Mesenchymal stem cell (in vitro differentiated cells and primary cell): ENCODE data around the gene MAP4K2.

Source experiments
- DNase-seq: peaks from one replicate; pipeline ENCODE4 v3.0.0-alpha.2; 2013
- H2AFZ ChIP-seq: one replicate; pipeline ENCODE4 v1.6.1; 2013; ENCODE audit warnings: low read depth, mild to moderate bottlenecking, control low read depth, inconsistent platforms, low read length, moderate library complexity
- H2AK5ac ChIP-seq: 2 replicates; pipeline ENCODE4 v1.6.1; 2013; ENCODE audit warnings: low read length, moderate library complexity, mild to moderate bottlenecking, inconsistent platforms; ENCODE audit not compliant: severe bottlenecking
- H2BK120ac ChIP-seq: one replicate; pipeline ENCODE4 v1.6.1; 2013; ENCODE audit warnings: low read depth, mild to moderate bottlenecking, inconsistent platforms, low read length, moderate library complexity
- H2BK12ac ChIP-seq, 2 experiments: one replicate each; pipeline ENCODE4 v1.6.1; 2013; ENCODE audit warnings: inconsistent platforms in 2 of 2, low read length in 2 of 2, mild to moderate bottlenecking in 2 of 2, moderate library complexity in 2 of 2, control low read depth in 1 of 2
- H2BK15ac ChIP-seq: one replicate; pipeline ENCODE4 v1.6.1; 2013; ENCODE audit warnings: mild to moderate bottlenecking, low read depth, inconsistent platforms; ENCODE audit not compliant: poor library complexity, severe bottlenecking
- H2BK5ac ChIP-seq: 2 replicates; pipeline ENCODE4 v1.6.1; 2013; ENCODE audit warnings: low read depth, mild to moderate bottlenecking, low read length, control low read depth, inconsistent platforms; ENCODE audit not compliant: poor library complexity, severe bottlenecking
- H3K14ac ChIP-seq, 2 experiments: one replicate each; pipeline ENCODE4 v1.6.1; 2013; ENCODE audit warnings: inconsistent platforms in 2 of 2, low read length in 2 of 2, control low read depth in 1 of 2, mild to moderate bottlenecking in 1 of 2, moderate library complexity in 1 of 2
- H3K18ac ChIP-seq, 2 experiments: one replicate each; pipeline ENCODE4 v1.6.1; 2013; ENCODE audit warnings: inconsistent platforms in 2 of 2, low read length in 2 of 2, control low read depth in 1 of 2, low read depth in 1 of 2, mild to moderate bottlenecking in 1 of 2
- H3K23ac ChIP-seq, 2 experiments: one replicate each; pipeline ENCODE4 v1.6.1; 2013; ENCODE audit warnings: inconsistent platforms in 2 of 2, low read length in 2 of 2, mild to moderate bottlenecking in 2 of 2, moderate library complexity in 2 of 2, control low read depth in 1 of 2
- H3K27ac ChIP-seq: 2 replicates; pipeline ENCODE4 v1.5.1; 2013; ENCODE audit warnings: mild to moderate bottlenecking, moderate library complexity, low read length, control low read depth, inconsistent platforms; ENCODE audit not compliant: poor library complexity, severe bottlenecking
- H3K27me3 ChIP-seq, 2 experiments: 2 replicates each; pipeline versions ENCODE4 v1.6.1 to v1.7.0; 2013; ENCODE audit warnings: low read length in 2 of 2, mild to moderate bottlenecking in 2 of 2, moderate library complexity in 2 of 2, control low read depth in 1 of 2, inconsistent platforms in 1 of 2; ENCODE audit not compliant: control insufficient read depth in 1 of 2, insufficient read depth in 1 of 2
- H3K36me3 ChIP-seq, 2 experiments: 2 replicates each; pipeline versions ENCODE4 v1.6.1 to v1.7.0; 2013; ENCODE audit warnings: low read length in 2 of 2, control low read depth in 1 of 2, inconsistent platforms in 1 of 2, low read depth in 1 of 2, mild to moderate bottlenecking in 1 of 2; ENCODE audit not compliant: insufficient read depth in 2 of 2, control insufficient read depth in 1 of 2
- H3K4ac ChIP-seq, 2 experiments: one replicate each; pipeline ENCODE4 v1.6.1; 2013; ENCODE audit warnings: inconsistent platforms in 2 of 2, low read length in 2 of 2, mild to moderate bottlenecking in 2 of 2, moderate library complexity in 2 of 2, control low read depth in 1 of 2, low read depth in 1 of 2
- H3K4me1 ChIP-seq: 2 replicates; pipeline ENCODE4 v1.6.1; 2013; ENCODE audit warnings: low read depth, low read length, control low read depth; ENCODE audit not compliant: control insufficient read depth, insufficient read depth
- H3K4me2 ChIP-seq: 2 replicates; pipeline ENCODE4 v1.6.1; 2013; ENCODE audit warnings: low read length, mild to moderate bottlenecking, inconsistent platforms; ENCODE audit not compliant: poor library complexity, severe bottlenecking
- H3K4me3 ChIP-seq, 2 experiments: 2 replicates each; pipeline versions ENCODE4 v1.5.1 to v1.7.0; 2013; ENCODE audit warnings: low read length in 2 of 2, mild to moderate bottlenecking in 2 of 2, control low read depth in 1 of 2, low read depth in 1 of 2; ENCODE audit not compliant: insufficient read depth in 1 of 2
- H3K79me1 ChIP-seq: replicated peaks from 2 replicates; pipeline ENCODE4 v1.6.1; 2013; ENCODE audit warnings: mild to moderate bottlenecking, control low read depth, low read length, inconsistent platforms; ENCODE audit not compliant: poor library complexity, severe bottlenecking
- H3K9ac ChIP-seq: 2 replicates; pipeline ENCODE4 v1.7.0; 2013; ENCODE audit warnings: mild to moderate bottlenecking, low read length, moderate library complexity
- H3K9me3 ChIP-seq: 2 replicates; pipeline ENCODE4 v1.7.0; 2013; ENCODE audit warnings: mild to moderate bottlenecking, low read length; ENCODE audit not compliant: control insufficient read depth
- H4K8ac ChIP-seq: one replicate; pipeline ENCODE4 v1.6.1; 2013; ENCODE audit warnings: inconsistent platforms, mild to moderate bottlenecking, low read length, moderate library complexity
- H4K91ac ChIP-seq: one replicate; pipeline ENCODE4 v1.6.1; 2013; ENCODE audit warnings: mild to moderate bottlenecking, low read length, inconsistent platforms
- WGBS: methylation state at CpG from one replicate; pipeline ENCODE4 v1.1.7; 2013; ENCODE audit warnings: mixed read lengths; 5-methylcytosine and 5-hydroxymethylcytosine counted together

Gene MAP4K2

GRCh38 chr11:64757549-64758329 is 45.3 kb downstream of the MAP4K2 start:
- WGBS, result 90% methylated on average over 17 of the region's 19 CpGs
- H3K4ac ChIP-seq, result no peak overlapping the region
- no peak for DNase-seq

DNA sequence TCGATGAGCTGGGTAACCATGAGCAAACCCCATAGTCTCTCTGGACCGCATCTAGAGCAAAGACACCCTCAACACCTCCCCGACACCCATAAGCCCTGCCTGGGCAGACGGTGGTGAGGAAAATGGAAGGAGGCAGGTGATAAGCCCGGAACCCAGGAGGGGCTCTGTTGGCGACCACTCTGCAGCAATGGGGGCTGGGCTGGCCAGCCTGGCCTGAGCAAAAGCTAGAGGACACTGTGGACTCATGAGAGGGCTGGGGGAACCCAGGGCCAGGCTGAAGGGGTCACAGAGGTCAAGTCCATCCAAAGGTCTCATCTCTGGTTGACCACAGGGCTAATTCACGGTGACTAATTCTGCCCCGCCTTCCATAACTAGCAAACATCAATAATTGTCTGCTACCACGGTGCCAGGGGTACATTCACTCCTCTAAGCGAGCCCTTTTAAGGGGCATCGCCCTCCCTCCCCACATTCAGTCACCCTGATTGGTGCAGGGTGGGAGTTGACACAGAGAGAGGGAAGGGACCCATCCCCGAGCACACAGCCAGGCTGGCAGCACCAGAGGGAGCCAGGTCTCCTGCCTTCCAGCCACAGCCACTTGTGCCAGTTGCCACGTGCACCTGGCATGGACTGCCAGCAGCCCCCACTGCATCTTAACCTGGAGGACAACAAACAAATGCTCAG is 47.2 kb downstream of the MAP4K2 start:
- WGBS, result 85% methylated on average over 12 of the region's 13 CpGs
- Histone ChIP-seq H2BK12ac (no peak overlapping the region), H3K4me1 (peaks cover 26% of the 10 kb centered on the region), H2BK120ac (no peak overlapping the region), H4K8ac (no peak overlapping the region), H3K4me2 (no peak overlapping the region), H2AFZ (no peak overlapping the region), H3K4me3 (no peak overlapping the region), H3K4ac (no peak overlapping the region), H2BK15ac (no peak overlapping the region), H2AK5ac (no peak overlapping the region), H3K18ac (no peak overlapping the region), H3K9ac (no peak overlapping the region), H3K14ac (no peak overlapping the region), H3K23ac (no peak overlapping the region), H3K79me1 (no peaks in the 10 kb centered on the region), H2BK5ac (no peak overlapping the region), H3K27me3 (no peaks in the 10 kb centered on the region), H3K27ac (no peak overlapping the region), H3K36me3 (peaks cover 0 to 14% of the 10 kb centered on the region in 2 experiments), H3K9me3 (no peaks in the 10 kb centered on the region), H4K91ac (no peak overlapping the region)
- DNase-seq, result no peak

More at GRCh38 chr11:64757549-64758329, 45.3 kb downstream of the MAP4K2 start:
- Histone ChIP-seq H3K79me1 (peaks cover 2% of the 10 kb centered on the region), H3K27me3 (no peaks in the 10 kb centered on the region), H2BK5ac (no peak overlapping the region), H2BK120ac (no peak overlapping the region), H3K4me3 (peak overlapping the region in 1 of 2 experiments; percentile 9), H3K27ac (no peak overlapping the region), H2AK5ac (no peak overlapping the region), H3K4me2 (no peak overlapping the region), H3K14ac (no peak overlapping the region), H4K8ac (no peak overlapping the region), H2AFZ (no peak overlapping the region), H3K9me3 (no peaks in the 10 kb centered on the region), H2BK15ac (no peak overlapping the region), H3K18ac (no peak overlapping the region), H3K23ac (no peak overlapping the region), H2BK12ac (no peak overlapping the region), H3K9ac (no peak overlapping the region), H3K36me3 (peaks cover 7 to 24% of the 10 kb centered on the region in 2 experiments), H3K4me1 (peaks cover 38% of the 10 kb centered on the region), H4K91ac (peak overlapping the region; percentile 0)

- WGBS, result 91% methylated on average over 21 of the region's 21 CpGs
- H3K4ac ChIP-seq, result no peak overlapping the region
- H2BK12ac ChIP-seq, result no peak overlapping the region
- no peak overlapping the region for H2AK5ac ChIP-seq
- DNase-seq, result no peak
- H3K36me3 ChIP-seq, result peaks cover 0 to 10% of the 10 kb centered on the region in 2 experiments
- H2BK120ac ChIP-seq, result no peak overlapping the region
- no peaks in the 10 kb centered on the region for H3K27me3 ChIP-seq
- no peak overlapping the region for H3K18ac ChIP-seq
- no peak overlapping the region for H3K4me2 ChIP-seq
- H4K91ac ChIP-seq, result no peak overlapping the region
- no peak overlapping the region for H3K9ac ChIP-seq
- peak overlapping the region; percentile 12 for H2BK15ac ChIP-seq
- no peak overlapping the region for H3K14ac ChIP-seq
- no peak overlapping the region for H3K23ac ChIP-seq
- no peak overlapping the region for H4K8ac ChIP-seq
- no peak overlapping the region for H2BK5ac ChIP-seq
- H2AFZ ChIP-seq, result no peak overlapping the region
- no peaks in the 10 kb centered on the region for H3K9me3 ChIP-seq
- no peaks in the 10 kb centered on the region for H3K79me1 ChIP-seq
- peaks cover 20% of the 10 kb centered on the region for H3K4me1 ChIP-seq
- H3K4me3 ChIP-seq, result no peak overlapping the region
- H3K27ac ChIP-seq, result no peak overlapping the region
Observed at GRCh38 chr11:64754919-64755662, 47.9 kb downstream of the MAP4K2 start.
